Activated gamma-delta T cell treated with Interleukin-2 at 50 U/mL for 16 hours (primary cell): ENCODE measurements around the gene AKR1A1.
"Not testable (repeated sequence)": the region's sequence is repeated elsewhere in the genome, so short reads cannot be mapped to it uniquely, and the experiment has no call there.

Experiments used
- DNase-seq: peaks from one replicate; pipeline ENCODE4 v3.0.0-alpha.2; 2020

Gene AKR1A1

GRCh38 chr1:45570631-45571030 lies 20.0 kb downstream of the AKR1A1 start:
- no peak for DNase-seq

- DNase-seq = no peak
These were observed 22.7 kb downstream of the AKR1A1 start for GRCh38 chr1:45573231-45573804.

GRCh38 chr1:45574105-45574626 lies 23.5 kb downstream of the AKR1A1 start:
- no peak for DNase-seq

GRCh38 chr1:45583264-45583665 lies 32.6 kb downstream of the AKR1A1 start:
- peak; percentile 93 for DNase-seq

GRCh38 chr1:45583666-45584350 lies 33.2 kb downstream of the AKR1A1 start, which contains the start of gene NASP:
Gene NASP (plus strand): TSS chr1:45584041. CDS start chr1:45584147, 106 bp downstream.
- peak; percentile 92 for DNase-seq

GRCh38 chr1:45584351-45585109 lies 33.9 kb downstream of the AKR1A1 start:
- DNase-seq = peak; percentile 84

- DNase-seq = no peak
These were observed 34.4 kb downstream of the AKR1A1 start for GRCh38 chr1:45585110-45585426.

GRCh38 chr1:45585496-45586075 lies 35.0 kb downstream of the AKR1A1 start:
- no peak for DNase-seq

- DNase-seq = no peak
These were observed 36.1 kb downstream of the AKR1A1 start for GRCh38 chr1:45586769-45587168.

- DNase-seq = no peak
These were observed 39.2 kb downstream of the AKR1A1 start for GRCh38 chr1:45589861-45590260.

- DNase-seq = no peak
These were observed 43.8 kb downstream of the AKR1A1 start for GRCh38 chr1:45594412-45594811.

- not testable (repeated sequence) for DNase-seq
These were observed 46.1 kb downstream of the AKR1A1 start for GRCh38 chr1:45596765-45597164.

GRCh38 chr1:45604239-45604638 lies 53.6 kb downstream of the AKR1A1 start:
- no peak for DNase-seq

GRCh38 chr1:45607404-45608074 lies 56.9 kb downstream of the AKR1A1 start:
- DNase-seq = no peak

- no peak for DNase-seq
These were observed 57.8 kb downstream of the AKR1A1 start for GRCh38 chr1:45608175-45609156.

- no peak for DNase-seq
These were observed 60.1 kb downstream of the AKR1A1 start for GRCh38 chr1:45610589-45611226.

- no peak for DNase-seq
These were observed 62.4 kb downstream of the AKR1A1 start for GRCh38 chr1:45612941-45613579.

- DNase-seq = no peak
These were observed 65.3 kb downstream of the AKR1A1 start for GRCh38 chr1:45615885-45616284.

- no peak for DNase-seq
These were observed 67.0 kb downstream of the AKR1A1 start for GRCh38 chr1:45617618-45618017.

- no peak for DNase-seq
These were observed 68.7 kb downstream of the AKR1A1 start for GRCh38 chr1:45619149-45619921.
